T1000 (cell line): ENCODE measurements around the gene GALNS.
"Not testable (repeated sequence)": the region's sequence is repeated elsewhere in the genome, so short reads cannot be mapped to it uniquely, and the experiment has no call there.

Experiments used
- DNase-seq: peaks from one replicate; lab custom pipeline; 2025; ENCODE audit warnings: mixed read lengths; lab: John Stamatoyannopoulos, UW

The GALNS gene

DNA sequence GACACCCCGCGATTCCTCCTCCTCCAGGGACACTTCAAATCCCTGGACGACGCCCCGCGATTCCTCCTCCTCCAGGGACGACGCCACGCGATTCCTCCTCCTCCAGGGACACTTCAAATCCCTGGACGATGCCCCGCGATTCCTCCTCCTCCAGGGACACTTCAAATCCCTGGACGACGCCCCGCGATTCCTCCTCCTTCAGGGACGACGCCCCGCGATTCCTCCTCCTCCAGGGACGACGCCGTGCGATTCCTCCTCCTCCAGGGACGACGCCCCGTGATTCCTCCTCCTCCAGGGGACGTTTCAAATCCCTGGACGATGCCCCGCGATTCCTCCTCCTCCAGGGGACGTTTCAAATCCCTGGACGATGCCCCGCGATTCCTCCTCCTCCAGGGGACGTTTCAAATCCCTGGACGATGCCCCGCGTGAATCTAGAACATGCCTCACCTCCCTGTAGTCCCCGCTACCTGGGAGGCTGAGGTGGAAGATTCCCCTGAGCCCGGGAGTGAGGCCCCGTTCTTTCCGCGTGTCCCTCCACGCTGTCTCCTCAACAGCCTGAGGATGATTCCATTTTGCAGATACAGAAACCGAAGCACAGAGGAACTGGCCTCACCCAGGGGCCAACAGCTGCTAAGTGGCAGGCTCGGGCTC is 33.1 kb upstream of the GALNS start:
- DNase-seq, result not testable (repeated sequence)

DNA sequence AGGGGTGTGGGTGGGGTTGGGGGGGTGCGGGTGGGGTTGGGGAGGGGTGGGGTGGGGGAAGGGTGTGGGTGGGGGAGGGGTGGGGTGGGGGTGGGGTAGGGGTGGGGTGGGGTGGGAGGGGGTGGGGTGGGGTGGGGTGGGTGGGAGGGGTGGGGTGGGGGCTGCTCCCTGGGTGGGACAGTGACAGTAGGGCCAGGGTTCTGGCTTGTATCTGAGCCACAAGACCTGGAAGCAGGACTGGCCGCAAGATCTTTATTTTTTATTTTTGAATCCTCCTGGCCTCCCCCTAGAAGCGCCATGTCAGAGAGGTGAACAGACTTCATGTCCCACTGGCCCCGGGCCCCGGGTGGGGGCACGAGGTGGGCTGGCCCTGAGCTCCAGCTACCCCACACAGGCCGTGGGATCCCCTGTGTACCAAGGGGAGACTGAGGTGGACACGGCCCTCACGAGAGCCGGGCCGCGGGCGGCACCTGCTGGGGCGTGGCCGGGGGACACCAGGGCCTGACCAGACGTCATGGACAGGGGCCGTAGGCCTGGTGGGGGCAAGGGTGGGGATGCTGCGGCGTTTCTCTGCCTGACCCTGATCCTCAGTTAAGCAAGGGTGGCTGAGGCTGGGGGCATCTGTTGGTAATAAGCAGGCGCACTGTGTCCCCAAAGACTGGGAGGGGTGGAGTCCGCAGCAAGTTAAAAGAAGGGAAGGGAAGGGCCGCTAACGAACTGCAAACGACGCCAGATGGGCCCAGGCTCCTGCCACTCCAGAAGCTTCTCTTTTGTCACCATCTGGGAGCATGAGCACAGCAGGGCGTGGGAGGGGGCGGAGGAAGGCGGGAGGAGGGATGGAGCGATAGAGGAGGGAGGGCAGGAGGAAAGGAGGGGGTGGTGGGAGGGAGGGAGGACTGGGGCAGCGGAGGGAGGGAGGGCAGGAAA is 32.0 kb upstream of the GALNS start:
- no peak for DNase-seq

GRCh38 chr16:88888057-88888456 is 31.3 kb upstream of the GALNS start:
- DNase-seq, result no peak

GRCh38 chr16:88886845-88887521 is 30.2 kb upstream of the GALNS start:
- DNase-seq, result no peak

DNA sequence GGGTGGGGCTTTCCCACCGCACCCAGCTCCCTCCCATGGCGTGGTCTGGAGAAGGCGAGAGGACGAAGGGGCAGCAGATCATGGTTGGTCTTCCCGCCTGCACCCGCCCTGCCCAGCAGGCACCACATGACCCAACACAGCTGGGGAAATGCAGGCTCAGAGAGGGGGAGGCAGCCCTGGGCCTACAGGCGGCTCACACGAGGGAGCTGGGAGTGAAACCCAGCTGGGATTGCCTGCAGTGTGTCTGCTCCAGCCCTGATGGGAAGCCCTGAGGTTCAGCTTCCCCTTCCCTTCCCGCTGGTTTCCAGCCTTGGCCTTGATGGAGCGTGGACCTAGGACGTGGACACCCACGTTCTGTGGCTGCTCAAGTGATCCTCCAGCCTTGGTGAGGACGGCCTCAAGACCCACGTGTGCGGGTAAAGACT is 29.7 kb upstream of the GALNS start:
- DNase-seq, result no peak

- DNase-seq, result no peak
These were observed 29.0 kb upstream of the GALNS start for GRCh38 chr16:88885693-88886280.

DNA sequence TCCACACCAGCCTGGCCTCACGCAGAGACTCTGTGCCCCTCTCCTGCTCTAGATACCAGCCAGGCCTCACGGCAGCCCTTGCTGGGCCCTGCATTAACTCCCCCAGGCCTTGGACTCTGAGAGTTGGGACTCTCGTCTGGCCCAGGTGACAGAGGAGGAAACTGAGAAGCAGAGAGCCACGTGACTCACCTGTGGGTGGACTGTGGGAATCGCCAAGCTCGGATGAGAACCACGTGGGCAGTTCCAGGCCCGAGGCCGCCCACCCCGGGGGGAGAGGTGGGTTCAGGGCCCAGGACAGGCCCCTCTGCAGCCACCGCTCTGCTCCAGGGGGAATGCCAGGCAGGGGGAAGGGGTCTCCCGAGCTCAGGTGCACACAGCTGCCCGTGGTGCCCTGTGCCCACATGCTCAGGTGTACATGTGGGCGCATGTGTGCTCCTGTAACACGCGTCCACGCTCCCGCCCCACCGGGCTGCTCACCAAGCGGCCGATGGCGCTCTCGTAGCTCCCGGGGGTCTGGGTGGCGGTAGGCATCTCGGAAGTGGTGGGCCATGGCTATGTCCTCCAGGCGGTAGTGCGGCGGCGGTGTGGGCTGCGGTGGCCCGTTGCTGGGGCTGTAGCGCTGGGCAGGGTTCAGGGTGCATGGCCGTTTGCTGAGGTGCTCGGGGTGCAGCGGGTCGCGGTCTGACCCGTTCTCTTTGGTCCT is 28.0 kb upstream of the GALNS start:
- DNase-seq, result no peak

GRCh38 chr16:88883946-88884345 is 27.2 kb upstream of the GALNS start:
- DNase-seq, result no peak

- DNase-seq, result no peak
These were observed 26.6 kb upstream of the GALNS start for GRCh38 chr16:88883117-88883895.

- no peak for DNase-seq
These were observed 25.7 kb upstream of the GALNS start for GRCh38 chr16:88882358-88883030.

GRCh38 chr16:88881675-88882357 is 25.1 kb upstream of the GALNS start:
- no peak for DNase-seq

- no peak for DNase-seq
These were observed 24.4 kb upstream of the GALNS start for GRCh38 chr16:88881007-88881615.

DNA sequence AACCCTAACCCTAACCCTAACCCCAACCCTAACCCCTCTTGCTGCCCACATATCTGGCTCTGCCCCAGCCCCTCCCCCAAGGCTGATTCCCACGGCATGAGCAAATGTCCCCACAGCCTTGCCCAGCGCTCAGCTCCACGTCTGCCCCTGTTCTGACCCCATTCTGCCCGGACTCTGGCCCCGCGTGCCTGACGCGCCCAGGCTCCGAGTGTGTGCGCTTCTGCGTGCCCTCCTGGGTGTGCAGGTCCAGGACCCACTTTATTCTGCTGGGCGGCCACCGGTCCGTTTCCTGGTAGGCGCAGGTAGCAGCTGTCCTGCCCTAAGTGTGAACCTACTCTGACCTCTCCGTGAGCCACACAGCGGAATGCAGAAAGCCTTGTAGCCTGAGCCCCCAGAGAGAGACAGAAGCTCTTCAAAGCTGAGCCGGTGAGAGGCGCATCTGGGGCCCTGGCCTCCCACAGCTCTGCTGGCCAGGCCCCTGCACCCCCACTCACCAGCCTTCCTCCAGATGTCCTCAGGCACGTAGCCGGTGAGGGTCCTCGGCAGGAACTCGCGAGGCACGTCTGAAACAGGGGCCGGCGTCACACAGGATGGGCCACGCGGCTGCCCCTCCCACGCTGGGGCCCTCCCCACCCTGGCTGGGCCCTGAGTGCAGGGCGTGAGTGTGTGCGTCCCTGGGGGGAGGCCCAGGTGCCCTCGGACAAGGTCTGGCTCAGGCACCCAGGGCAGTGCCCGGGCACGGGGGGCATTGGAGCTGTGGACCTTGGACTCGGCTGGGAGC is 23.7 kb upstream of the GALNS start:
- DNase-seq, result no peak

- no peak for DNase-seq
These were observed 23.0 kb upstream of the GALNS start for GRCh38 chr16:88879788-88880055.

DNA sequence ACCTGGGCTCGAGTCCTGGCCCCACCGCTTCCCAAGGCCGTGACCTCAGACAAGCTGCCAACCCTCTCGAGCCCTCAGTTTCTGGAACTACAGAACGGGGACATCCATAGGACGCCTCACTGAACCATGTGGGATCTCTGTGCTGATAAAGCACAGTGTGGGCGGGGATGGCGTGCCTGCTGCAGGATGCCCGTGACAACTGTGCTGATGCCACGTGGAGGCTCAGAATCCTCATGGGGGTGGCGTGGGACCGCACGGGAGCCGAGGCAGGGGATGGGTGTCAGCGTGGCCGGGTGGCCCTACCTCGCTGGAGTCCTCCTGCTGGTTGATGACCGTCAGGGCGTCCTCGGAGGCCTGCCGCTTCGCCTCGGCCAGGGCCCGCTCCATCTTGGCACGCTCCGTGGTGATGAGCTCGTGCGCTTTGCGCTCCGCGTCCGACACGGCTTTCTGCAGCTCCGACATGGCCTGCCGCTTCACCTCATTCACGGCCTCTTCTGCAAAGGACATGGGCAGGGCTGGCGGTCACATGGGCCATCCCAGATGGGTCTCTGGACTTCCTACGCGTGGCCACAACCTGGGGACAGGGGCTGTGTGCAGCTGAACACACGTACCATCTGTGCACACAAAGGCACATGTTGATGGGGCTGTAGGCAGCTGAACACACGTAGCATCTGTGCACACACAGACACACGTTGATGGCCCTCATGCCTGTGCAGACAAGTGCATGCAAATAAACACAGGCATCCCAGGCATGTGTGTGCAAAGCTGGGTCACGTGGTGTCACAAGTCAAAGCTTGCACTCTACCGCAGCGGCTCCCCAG is 22.4 kb upstream of the GALNS start:
- no peak for DNase-seq

- DNase-seq, result no peak
These were observed 21.6 kb upstream of the GALNS start for GRCh38 chr16:88878356-88878755.

- DNase-seq, result no peak
These were observed 21.0 kb upstream of the GALNS start for GRCh38 chr16:88877564-88878289.
